ENCODE results near the gene CADM2. TPM values are rescaled to one million over a fixed set of nuclear protein-coding genes. Genes with fewer than 3 reads are reported as not detected.

Gene CADM2
- total and polyA plus RNA-seq, 2 experiments from 2014 or later, result 13.3 to 47.5 TPM

DNA sequence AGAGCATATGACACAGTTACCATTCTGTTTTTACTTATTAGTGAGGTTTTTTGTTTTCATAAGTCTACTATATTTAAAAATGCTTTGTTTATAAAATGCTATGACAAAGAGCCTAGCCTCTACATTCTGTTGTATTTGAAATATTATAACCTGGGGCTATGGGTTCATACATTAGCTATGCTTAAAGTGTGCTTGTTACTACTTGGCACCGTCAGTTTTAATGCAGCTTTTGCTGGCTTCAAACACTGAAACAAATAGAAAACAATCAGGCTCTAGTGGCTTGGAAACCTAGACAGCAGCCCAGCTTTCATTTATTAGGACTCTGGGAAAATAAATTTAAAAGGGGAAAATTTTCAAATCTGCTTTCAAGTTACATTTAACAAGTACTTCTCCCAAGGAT lies 635.9 kb downstream of the CADM2 start:
- Histone ChIP-seq H3K4me1 (ENCODE audit: insufficient read depth) (no peaks in the 10 kb centered on the region), H3K4me3 (no peak overlapping the region), H3F3A (replicated peaks; ENCODE audit: low read depth) (no peaks in the 10 kb centered on the region), H3K27me3 (ENCODE audit: insufficient read depth) (no peaks in the 10 kb centered on the region), H3K36me3 (ENCODE audit: insufficient read depth) (no peaks in the 10 kb centered on the region), H4K20me1 (replicated peaks; ENCODE audit: insufficient read depth) (no peaks in the 10 kb centered on the region), H3K9me2 (ENCODE audit: insufficient read depth) (no peaks in the 10 kb centered on the region), H3K27ac (ENCODE audit: low read depth) (no peak overlapping the region), H3K4me2 (no peak overlapping the region), H2AFZ (no peak overlapping the region), H3K79me2 (replicated peaks; ENCODE audit: insufficient read depth) (no peaks in the 10 kb centered on the region)
- H3K27me3 Mint-ChIP-seq (ENCODE audit: insufficient read depth, low read depth, poor library complexity), result no peaks in the 10 kb centered on the region
- DNase-seq (ENCODE audit: low spot score), result no peak
- H3K9me3 Mint-ChIP-seq, result no peaks in the 10 kb centered on the region
- no peaks in the 10 kb centered on the region for H3K36me3 Mint-ChIP-seq (ENCODE audit: low read depth)
- no peak for TF ChIP-seq ZNF114 (CRISPR knock-in tag; IDR thresholded peaks at IDR 0.05)
- TF ChIP-seq EZH2 (IDR thresholded peaks at IDR 0.05; ENCODE audit: low read depth, unreplicated experiment), result no peak
- TF ChIP-seq, protein P1, sequence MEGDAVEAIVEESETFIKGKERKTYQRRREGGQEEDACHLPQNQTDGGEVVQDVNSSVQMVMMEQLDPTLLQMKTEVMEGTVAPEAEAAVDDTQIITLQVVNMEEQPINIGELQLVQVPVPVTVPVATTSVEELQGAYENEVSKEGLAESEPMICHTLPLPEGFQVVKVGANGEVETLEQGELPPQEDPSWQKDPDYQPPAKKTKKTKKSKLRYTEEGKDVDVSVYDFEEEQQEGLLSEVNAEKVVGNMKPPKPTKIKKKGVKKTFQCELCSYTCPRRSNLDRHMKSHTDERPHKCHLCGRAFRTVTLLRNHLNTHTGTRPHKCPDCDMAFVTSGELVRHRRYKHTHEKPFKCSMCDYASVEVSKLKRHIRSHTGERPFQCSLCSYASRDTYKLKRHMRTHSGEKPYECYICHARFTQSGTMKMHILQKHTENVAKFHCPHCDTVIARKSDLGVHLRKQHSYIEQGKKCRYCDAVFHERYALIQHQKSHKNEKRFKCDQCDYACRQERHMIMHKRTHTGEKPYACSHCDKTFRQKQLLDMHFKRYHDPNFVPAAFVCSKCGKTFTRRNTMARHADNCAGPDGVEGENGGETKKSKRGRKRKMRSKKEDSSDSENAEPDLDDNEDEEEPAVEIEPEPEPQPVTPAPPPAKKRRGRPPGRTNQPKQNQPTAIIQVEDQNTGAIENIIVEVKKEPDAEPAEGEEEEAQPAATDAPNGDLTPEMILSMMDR (conservative IDR thresholded peaks at IDR 0.05; ENCODE audit: low read depth in 2 of 2), result no peak
- TF ChIP-seq, protein P2, sequence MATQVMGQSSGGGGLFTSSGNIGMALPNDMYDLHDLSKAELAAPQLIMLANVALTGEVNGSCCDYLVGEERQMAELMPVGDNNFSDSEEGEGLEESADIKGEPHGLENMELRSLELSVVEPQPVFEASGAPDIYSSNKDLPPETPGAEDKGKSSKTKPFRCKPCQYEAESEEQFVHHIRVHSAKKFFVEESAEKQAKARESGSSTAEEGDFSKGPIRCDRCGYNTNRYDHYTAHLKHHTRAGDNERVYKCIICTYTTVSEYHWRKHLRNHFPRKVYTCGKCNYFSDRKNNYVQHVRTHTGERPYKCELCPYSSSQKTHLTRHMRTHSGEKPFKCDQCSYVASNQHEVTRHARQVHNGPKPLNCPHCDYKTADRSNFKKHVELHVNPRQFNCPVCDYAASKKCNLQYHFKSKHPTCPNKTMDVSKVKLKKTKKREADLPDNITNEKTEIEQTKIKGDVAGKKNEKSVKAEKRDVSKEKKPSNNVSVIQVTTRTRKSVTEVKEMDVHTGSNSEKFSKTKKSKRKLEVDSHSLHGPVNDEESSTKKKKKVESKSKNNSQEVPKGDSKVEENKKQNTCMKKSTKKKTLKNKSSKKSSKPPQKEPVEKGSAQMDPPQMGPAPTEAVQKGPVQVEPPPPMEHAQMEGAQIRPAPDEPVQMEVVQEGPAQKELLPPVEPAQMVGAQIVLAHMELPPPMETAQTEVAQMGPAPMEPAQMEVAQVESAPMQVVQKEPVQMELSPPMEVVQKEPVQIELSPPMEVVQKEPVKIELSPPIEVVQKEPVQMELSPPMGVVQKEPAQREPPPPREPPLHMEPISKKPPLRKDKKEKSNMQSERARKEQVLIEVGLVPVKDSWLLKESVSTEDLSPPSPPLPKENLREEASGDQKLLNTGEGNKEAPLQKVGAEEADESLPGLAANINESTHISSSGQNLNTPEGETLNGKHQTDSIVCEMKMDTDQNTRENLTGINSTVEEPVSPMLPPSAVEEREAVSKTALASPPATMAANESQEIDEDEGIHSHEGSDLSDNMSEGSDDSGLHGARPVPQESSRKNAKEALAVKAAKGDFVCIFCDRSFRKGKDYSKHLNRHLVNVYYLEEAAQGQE (IDR thresholded peaks at IDR 0.05; ENCODE audit: unreplicated experiment), result no peak
- TF ChIP-seq STAT1 (IDR thresholded peaks at IDR 0.05; ENCODE audit: unreplicated experiment), result no peak
- TF ChIP-seq, protein P3, sequence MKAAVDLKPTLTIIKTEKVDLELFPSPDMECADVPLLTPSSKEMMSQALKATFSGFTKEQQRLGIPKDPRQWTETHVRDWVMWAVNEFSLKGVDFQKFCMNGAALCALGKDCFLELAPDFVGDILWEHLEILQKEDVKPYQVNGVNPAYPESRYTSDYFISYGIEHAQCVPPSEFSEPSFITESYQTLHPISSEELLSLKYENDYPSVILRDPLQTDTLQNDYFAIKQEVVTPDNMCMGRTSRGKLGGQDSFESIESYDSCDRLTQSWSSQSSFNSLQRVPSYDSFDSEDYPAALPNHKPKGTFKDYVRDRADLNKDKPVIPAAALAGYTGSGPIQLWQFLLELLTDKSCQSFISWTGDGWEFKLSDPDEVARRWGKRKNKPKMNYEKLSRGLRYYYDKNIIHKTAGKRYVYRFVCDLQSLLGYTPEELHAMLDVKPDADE (IDR thresholded peaks at IDR 0.05), result no peak
- no peak for TF ChIP-seq EZH2phosphoT487 (IDR thresholded peaks at IDR 0.05; ENCODE audit: unreplicated experiment)
- TF ChIP-seq CREB1 (CRISPR knock-in tag; IDR thresholded peaks at IDR 0.05; ENCODE audit: low read depth), result no peak
- TF ChIP-seq, protein P4, sequence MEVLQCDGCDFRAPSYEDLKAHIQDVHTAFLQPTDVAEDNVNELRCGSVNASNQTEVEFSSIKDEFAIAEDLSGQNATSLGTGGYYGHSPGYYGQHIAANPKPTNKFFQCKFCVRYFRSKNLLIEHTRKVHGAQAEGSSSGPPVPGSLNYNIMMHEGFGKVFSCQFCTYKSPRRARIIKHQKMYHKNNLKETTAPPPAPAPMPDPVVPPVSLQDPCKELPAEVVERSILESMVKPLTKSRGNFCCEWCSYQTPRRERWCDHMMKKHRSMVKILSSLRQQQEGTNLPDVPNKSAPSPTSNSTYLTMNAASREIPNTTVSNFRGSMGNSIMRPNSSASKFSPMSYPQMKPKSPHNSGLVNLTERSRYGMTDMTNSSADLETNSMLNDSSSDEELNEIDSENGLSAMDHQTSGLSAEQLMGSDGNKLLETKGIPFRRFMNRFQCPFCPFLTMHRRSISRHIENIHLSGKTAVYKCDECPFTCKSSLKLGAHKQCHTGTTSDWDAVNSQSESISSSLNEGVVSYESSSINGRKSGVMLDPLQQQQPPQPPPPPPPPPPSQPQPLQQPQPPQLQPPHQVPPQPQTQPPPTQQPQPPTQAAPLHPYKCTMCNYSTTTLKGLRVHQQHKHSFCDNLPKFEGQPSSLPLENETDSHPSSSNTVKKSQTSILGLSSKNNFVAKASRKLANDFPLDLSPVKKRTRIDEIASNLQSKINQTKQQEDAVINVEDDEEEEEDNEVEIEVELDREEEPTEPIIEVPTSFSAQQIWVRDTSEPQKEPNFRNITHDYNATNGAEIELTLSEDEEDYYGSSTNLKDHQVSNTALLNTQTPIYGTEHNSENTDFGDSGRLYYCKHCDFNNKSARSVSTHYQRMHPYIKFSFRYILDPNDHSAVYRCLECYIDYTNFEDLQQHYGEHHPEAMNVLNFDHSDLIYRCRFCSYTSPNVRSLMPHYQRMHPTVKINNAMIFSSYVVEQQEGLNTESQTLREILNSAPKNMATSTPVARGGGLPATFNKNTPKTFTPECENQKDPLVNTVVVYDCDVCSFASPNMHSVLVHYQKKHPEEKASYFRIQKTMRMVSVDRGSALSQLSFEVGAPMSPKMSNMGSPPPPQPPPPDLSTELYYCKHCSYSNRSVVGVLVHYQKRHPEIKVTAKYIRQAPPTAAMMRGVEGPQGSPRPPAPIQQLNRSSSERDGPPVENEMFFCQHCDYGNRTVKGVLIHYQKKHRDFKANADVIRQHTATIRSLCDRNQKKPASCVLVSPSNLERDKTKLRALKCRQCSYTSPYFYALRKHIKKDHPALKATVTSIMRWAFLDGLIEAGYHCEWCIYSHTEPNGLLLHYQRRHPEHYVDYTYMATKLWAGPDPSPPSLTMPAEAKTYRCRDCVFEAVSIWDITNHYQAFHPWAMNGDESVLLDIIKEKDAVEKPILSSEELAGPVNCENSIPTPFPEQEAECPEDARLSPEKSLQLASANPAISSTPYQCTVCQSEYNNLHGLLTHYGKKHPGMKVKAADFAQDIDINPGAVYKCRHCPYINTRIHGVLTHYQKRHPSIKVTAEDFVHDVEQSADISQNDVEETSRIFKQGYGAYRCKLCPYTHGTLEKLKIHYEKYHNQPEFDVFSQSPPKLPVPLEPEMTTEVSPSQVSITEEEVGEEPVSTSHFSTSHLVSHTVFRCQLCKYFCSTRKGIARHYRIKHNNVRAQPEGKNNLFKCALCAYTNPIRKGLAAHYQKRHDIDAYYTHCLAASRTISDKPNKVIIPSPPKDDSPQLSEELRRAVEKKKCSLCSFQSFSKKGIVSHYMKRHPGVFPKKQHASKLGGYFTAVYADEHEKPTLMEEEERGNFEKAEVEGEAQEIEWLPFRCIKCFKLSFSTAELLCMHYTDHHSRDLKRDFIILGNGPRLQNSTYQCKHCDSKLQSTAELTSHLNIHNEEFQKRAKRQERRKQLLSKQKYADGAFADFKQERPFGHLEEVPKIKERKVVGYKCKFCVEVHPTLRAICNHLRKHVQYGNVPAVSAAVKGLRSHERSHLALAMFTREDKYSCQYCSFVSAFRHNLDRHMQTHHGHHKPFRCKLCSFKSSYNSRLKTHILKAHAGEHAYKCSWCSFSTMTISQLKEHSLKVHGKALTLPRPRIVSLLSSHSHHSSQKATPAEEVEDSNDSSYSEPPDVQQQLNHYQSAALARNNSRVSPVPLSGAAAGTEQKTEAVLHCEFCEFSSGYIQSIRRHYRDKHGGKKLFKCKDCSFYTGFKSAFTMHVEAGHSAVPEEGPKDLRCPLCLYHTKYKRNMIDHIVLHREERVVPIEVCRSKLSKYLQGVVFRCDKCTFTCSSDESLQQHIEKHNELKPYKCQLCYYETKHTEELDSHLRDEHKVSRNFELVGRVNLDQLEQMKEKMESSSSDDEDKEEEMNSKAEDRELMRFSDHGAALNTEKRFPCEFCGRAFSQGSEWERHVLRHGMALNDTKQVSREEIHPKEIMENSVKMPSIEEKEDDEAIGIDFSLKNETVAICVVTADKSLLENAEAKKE (CRISPR knock-in tag; IDR thresholded peaks at IDR 0.05), result no peak
- no peak for TF ChIP-seq POLR2AphosphoS5 (IDR thresholded peaks at IDR 0.05; ENCODE audit: low read depth)
- no peak for TF ChIP-seq ZNF331 (CRISPR knock-in tag; IDR thresholded peaks at IDR 0.05; ENCODE audit: low read depth)
- no peak for TF ChIP-seq JUNB (IDR thresholded peaks at IDR 0.05; ENCODE audit: unreplicated experiment)
- TF ChIP-seq NANOG (IDR thresholded peaks at IDR 0.05; ENCODE audit: borderline replicate concordance), result no peak
- ATAC-seq, result no peak
- H3K4me1 Mint-ChIP-seq, result peaks cover 4% of the 10 kb centered on the region; the same call in 1 of the 3 replicates
- no peak overlapping the region for H3K4me3 Mint-ChIP-seq
- no peak overlapping the region for H3K27ac Mint-ChIP-seq
